ENCODE data around the gene ARHGDIG.
"Not testable (repeated sequence)": the region's sequence is repeated elsewhere in the genome, so short reads cannot be mapped to it uniquely, and the experiment has no call there.

Gene ARHGDIG

DNA sequence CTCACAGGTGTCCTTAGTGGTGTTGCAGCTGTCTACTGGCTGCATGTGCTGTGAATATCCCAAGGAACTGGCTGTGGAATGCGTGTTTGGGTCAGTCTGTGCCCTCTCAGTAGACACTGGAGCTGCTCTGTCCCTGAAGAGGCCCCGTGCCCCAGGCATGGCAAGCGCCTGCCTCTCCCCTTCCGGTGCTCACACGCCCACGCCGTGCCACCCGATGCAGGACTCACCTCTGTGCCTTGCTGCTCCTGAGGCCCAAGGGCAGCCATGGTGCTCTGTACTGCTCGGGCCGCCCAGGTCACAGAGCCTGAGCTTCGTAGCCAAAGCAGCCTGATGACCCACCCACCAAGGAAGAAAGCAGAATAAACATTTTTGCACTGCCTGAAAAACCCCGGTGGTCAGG lies 14.7 kb upstream of the ARHGDIG start:
- no peak overlapping the region for H2AFZ ChIP-seq (ENCODE audit: low read length)
- H3K4me2 ChIP-seq (ENCODE audit: low read depth, low read length) = no peak overlapping the region
- no peaks in the 10 kb centered on the region for H3K9me3 ChIP-seq (replicated peaks; ENCODE audit: insufficient read depth, low read length)
- H3K27ac ChIP-seq (ENCODE audit: low read length) = no peak overlapping the region
- no peaks in the 10 kb centered on the region for H3K4me1 ChIP-seq (ENCODE audit: low read length)
- DNase-seq = no peak
- no peak overlapping the region for H3K9ac ChIP-seq (ENCODE audit: low read length)
- TF ChIP-seq EZH2phosphoT487 (IDR thresholded peaks at IDR 0.05; ENCODE audit: low read length) (no peak), EZH2 (optimal IDR thresholded peaks at IDR 0.05; ENCODE audit: low read depth, low read length) (no peak)
- TF ChIP-seq, protein P1, sequence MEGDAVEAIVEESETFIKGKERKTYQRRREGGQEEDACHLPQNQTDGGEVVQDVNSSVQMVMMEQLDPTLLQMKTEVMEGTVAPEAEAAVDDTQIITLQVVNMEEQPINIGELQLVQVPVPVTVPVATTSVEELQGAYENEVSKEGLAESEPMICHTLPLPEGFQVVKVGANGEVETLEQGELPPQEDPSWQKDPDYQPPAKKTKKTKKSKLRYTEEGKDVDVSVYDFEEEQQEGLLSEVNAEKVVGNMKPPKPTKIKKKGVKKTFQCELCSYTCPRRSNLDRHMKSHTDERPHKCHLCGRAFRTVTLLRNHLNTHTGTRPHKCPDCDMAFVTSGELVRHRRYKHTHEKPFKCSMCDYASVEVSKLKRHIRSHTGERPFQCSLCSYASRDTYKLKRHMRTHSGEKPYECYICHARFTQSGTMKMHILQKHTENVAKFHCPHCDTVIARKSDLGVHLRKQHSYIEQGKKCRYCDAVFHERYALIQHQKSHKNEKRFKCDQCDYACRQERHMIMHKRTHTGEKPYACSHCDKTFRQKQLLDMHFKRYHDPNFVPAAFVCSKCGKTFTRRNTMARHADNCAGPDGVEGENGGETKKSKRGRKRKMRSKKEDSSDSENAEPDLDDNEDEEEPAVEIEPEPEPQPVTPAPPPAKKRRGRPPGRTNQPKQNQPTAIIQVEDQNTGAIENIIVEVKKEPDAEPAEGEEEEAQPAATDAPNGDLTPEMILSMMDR (IDR thresholded peaks at IDR 0.05; ENCODE audit: low read length) = no peak
- no peaks in the 10 kb centered on the region for H3F3A ChIP-seq (ENCODE audit: insufficient read depth, low read length)
- H3K36me3 ChIP-seq (replicated peaks; ENCODE audit: insufficient read depth, low read length) = no peaks in the 10 kb centered on the region
- peaks cover 13% of the 10 kb centered on the region for H3K27me3 ChIP-seq (replicated peaks; ENCODE audit: insufficient read depth, low read length)
- no peaks in the 10 kb centered on the region for H3K9me2 ChIP-seq (replicated peaks; ENCODE audit: insufficient read depth, low read length)
- no peak overlapping the region for H3K4me3 ChIP-seq (ENCODE audit: low read length)
- no peaks in the 10 kb centered on the region for H4K20me1 ChIP-seq (ENCODE audit: insufficient read depth, low read length)
- H3K79me2 ChIP-seq (ENCODE audit: low read length) = no peaks in the 10 kb centered on the region

DNA sequence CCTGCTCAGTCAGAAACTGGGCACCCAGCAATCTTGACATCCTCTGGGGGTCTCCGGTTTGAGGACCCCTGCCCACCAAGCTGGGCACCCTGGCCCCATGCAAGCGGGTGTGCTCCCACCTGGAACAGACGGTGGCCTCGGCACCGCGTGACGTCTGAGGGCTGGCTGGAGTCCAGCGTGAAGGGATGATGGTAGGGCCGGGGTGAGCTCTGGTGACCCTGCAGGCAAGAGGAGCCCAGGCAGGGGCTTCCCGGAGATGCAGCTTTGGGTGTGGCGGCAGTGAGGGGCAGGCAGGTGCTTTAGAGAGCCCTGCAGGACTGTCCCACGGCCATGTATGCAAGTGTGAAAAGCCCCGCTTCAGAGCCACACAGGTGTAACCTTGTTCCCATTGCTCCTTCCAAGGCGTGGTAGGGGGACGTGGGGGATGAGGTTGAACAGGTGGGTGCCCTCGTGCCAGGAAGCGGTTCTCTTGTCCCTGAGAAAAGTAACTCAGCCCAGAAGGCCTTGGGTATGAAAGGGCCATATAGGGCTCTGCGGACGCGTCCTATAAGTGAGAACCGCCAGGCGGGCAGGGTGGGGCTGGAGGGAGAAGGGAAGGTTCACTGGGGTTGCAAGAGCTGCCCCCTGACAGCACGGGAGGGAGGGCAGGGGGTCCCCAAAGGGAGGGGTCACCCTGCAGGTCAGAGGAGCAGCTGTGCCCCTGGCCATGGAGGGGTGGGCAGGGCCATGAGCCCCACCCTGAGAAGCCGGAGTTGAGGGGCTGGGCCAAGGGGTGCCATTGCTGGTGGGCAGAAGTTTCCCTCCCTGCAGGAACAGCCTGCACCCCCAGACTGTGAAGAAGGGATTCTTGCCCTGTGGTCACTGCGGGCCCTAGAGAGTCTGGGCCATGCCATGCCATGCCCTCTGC lies 13.9 kb upstream of the ARHGDIG start:
- Histone ChIP-seq H3K4me3 (ENCODE audit: low read length) (no peak overlapping the region), H4K20me1 (ENCODE audit: insufficient read depth, low read length) (no peaks in the 10 kb centered on the region), H3F3A (ENCODE audit: insufficient read depth, low read length) (no peaks in the 10 kb centered on the region), H3K4me1 (ENCODE audit: low read length) (no peaks in the 10 kb centered on the region), H3K27me3 (replicated peaks; ENCODE audit: insufficient read depth, low read length) (peaks cover 21% of the 10 kb centered on the region), H3K27ac (ENCODE audit: low read length) (no peak overlapping the region), H3K4me2 (ENCODE audit: low read depth, low read length) (no peak overlapping the region), H3K9me3 (replicated peaks; ENCODE audit: insufficient read depth, low read length) (no peaks in the 10 kb centered on the region), H3K9me2 (replicated peaks; ENCODE audit: insufficient read depth, low read length) (no peaks in the 10 kb centered on the region), H3K9ac (ENCODE audit: low read length) (no peak overlapping the region), H2AFZ (ENCODE audit: low read length) (no peak overlapping the region), H3K36me3 (replicated peaks; ENCODE audit: insufficient read depth, low read length) (no peaks in the 10 kb centered on the region), H3K79me2 (ENCODE audit: low read length) (no peaks in the 10 kb centered on the region)
- DNase-seq = no peak
- TF ChIP-seq EZH2phosphoT487 (IDR thresholded peaks at IDR 0.05; ENCODE audit: low read length) (no peak), EZH2 (optimal IDR thresholded peaks at IDR 0.05; ENCODE audit: low read depth, low read length) (no peak)
- TF ChIP-seq, protein P1 (IDR thresholded peaks at IDR 0.05; ENCODE audit: low read length) = no peak

DNA sequence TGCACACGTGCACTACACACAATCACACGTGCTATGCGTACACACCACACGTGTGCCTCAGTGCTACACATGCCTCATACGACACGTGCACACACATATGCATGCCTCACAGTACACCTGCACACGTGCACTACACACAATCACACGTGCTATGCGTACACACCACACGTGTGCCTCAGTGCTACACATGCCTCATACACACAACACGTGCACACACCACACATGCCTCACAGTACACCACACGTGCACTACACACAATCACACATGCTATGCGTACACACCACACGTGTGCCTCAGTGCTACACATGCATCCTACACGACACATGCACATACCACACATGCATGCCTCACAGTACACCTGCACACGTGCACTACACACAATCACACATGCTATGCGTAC lies 12.8 kb upstream of the ARHGDIG start:
- H3K36me3 ChIP-seq (replicated peaks; ENCODE audit: insufficient read depth, low read length); H3K9me2 ChIP-seq (replicated peaks; ENCODE audit: insufficient read depth, low read length); H3K79me2 ChIP-seq (ENCODE audit: low read length); H3K4me1 ChIP-seq (ENCODE audit: low read length); H3F3A ChIP-seq (ENCODE audit: insufficient read depth, low read length); H2AFZ ChIP-seq (ENCODE audit: low read length); H4K20me1 ChIP-seq (ENCODE audit: insufficient read depth, low read length); H3K9ac ChIP-seq (ENCODE audit: low read length); H3K9me3 ChIP-seq (replicated peaks; ENCODE audit: insufficient read depth, low read length); H3K4me3 ChIP-seq (ENCODE audit: low read length); H3K4me2 ChIP-seq (ENCODE audit: low read depth, low read length); DNase-seq; H3K27ac ChIP-seq (ENCODE audit: low read length): not testable (repeated sequence)
- H3K27me3 ChIP-seq (replicated peaks; ENCODE audit: insufficient read depth, low read length) = peaks cover 31% of the 10 kb centered on the region

Measured in MM.1S (cell line).